Psoas muscle (tissue), 8 donors: ENCODE measurements around the gene KRTAP4-6. TPM values are rescaled to one million over a fixed set of nuclear protein-coding genes. Genes with fewer than 3 reads are reported as not detected.
"Not testable (repeated sequence)": the region's sequence is repeated elsewhere in the genome, so short reads cannot be mapped to it uniquely, and the experiment has no call there.

Source experiments
- ATAC-seq, 4 donors: fragments of 200-7000 bp; cut with Tn5 transposase; one replicate each; pipeline ENCODE4 v1.9.1; 2020; ENCODE audit warnings: moderate library complexity in 3 of 4, mild to moderate bottlenecking in 2 of 4
- DNase-seq, 2 donors: peaks; one replicate each; pipeline ENCODE4 v3.0.0-alpha.2; 2020
- H3K27ac ChIP-seq: fragments of 200-600 bp; one replicate; pipeline ENCODE4 v1.8.0; 2022
- H3K27me3 ChIP-seq, 3 donors: fragments of 200-600 bp in 1 of 3; one replicate each; pipeline versions ENCODE4 v1.6.1 to v1.8.0; 2013 to 2022; ENCODE audit warnings: low read length in 2 of 3, mild to moderate bottlenecking in 2 of 3, moderate library complexity in 1 of 3; ENCODE audit not compliant: insufficient read depth in 3 of 3
- H3K36me3 ChIP-seq, 2 donors: fragments of 200-600 bp in 1 of 2; one replicate each; pipeline versions ENCODE4 v1.6.1 to v1.8.0; 2013 to 2022; ENCODE audit warnings: low read depth in 1 of 2, mild to moderate bottlenecking in 1 of 2, moderate library complexity in 1 of 2; ENCODE audit not compliant: insufficient read depth in 1 of 2
- H3K4me1 ChIP-seq: fragments of 200-600 bp; one replicate; pipeline ENCODE4 v1.8.0; 2022
- H3K4me3 ChIP-seq: fragments of 200-600 bp; one replicate; pipeline ENCODE4 v1.8.0; 2022; ENCODE audit warnings: mild to moderate bottlenecking
- H3K9me3 ChIP-seq: fragments of 200-600 bp; one replicate; pipeline ENCODE4 v1.8.0; 2022
- WGBS, 3 donors: extraction: QIAGEN DNeasy Blood & Tissue Kit; methylation state at CpG; one replicate each; pipeline versions ENCODE4 v1.1.6 to v1.1.7; 2013; 5-methylcytosine and 5-hydroxymethylcytosine counted together
- intact Hi-C, 2 donors: fragments of 100-400 bp; cut with DNase I; formaldehyde crosslinking; loops; one replicate each; pipeline versions ENCODE4 v1.11.0 to v1.14.2; 2022
- long read RNA-seq, 2 donors: library from polyadenylated mRNA; unstranded; transcript quantifications; one replicate each; pipeline ENCODE4 v2.0.0, GENCODE V29; 2021
- polyA plus RNA-seq, 3 donors: library from polyadenylated mRNA; stranded (reverse); fragments of 200-250 nt; gene quantifications; one replicate each; pipeline ENCODE4 v1.2.3, GENCODE V29; 2013
- total RNA-seq, 4 donors: library from RNA; stranded (reverse); fragmentation: NEBNext Ultra II Directional in 2 of 4; extraction: Animal tissue kit (Norgen Biotek cat#: 25700) in 2 of 4; gene quantifications; one replicate each; pipeline versions ENCODE4 v1.2.1 to v1.2.4, GENCODE V29; 2021 to 2023
- TF ChIP-seq, protein P1 (sequence below): fragments of 200-600 bp; IDR thresholded peaks from one replicate; pipeline ENCODE4 v1.8.0; 2022; ENCODE audit warnings: antibody characterized with exemption
- donor health status: healthy with polysubstance abuse.
- donor health status: DM: no; HTN: no; CAD: no; lungs with moderate emphysema.
- donor health status: Bipolar disorder and iron deficiency.
- donor health status: healthy.
- donor health status: DM: yes; HTN: yes; CAD: no.
- donor health status: DM: no; HTN: no; CAD: no.
- donor health status: DM: no; HTN: no; CAD: no.
- donor health status: DM: yes; HTN: yes; CAD: no.

KRTAP4-6 gene
- total RNA-seq (not detected), polyA plus RNA-seq (not detected)
- long read RNA-seq, donor 1, result 0 reads
- long read RNA-seq, donor 2, result 0 reads

- Histone ChIP-seq H3K4me3 (no peak within 1 kb of the TSS), H3K9me3 (peaks cover 6% of the 10 kb centered on the region), H3K36me3 (no peaks in the 10 kb centered on the region), H3K27ac (no peak within 1 kb of the TSS), H3K4me1 (no peaks in the 10 kb centered on the region), H3K27me3 (no peaks in the 10 kb centered on the region)
- 86 to 90% (median 88%) methylated on average over 6 of the region's 6 CpGs for WGBS, 3 donors
- no peak for ATAC-seq
- no peak for DNase-seq
- intact Hi-C loops, result no loop called here
- TF ChIP-seq, protein P1, sequence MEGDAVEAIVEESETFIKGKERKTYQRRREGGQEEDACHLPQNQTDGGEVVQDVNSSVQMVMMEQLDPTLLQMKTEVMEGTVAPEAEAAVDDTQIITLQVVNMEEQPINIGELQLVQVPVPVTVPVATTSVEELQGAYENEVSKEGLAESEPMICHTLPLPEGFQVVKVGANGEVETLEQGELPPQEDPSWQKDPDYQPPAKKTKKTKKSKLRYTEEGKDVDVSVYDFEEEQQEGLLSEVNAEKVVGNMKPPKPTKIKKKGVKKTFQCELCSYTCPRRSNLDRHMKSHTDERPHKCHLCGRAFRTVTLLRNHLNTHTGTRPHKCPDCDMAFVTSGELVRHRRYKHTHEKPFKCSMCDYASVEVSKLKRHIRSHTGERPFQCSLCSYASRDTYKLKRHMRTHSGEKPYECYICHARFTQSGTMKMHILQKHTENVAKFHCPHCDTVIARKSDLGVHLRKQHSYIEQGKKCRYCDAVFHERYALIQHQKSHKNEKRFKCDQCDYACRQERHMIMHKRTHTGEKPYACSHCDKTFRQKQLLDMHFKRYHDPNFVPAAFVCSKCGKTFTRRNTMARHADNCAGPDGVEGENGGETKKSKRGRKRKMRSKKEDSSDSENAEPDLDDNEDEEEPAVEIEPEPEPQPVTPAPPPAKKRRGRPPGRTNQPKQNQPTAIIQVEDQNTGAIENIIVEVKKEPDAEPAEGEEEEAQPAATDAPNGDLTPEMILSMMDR, result no peak
These were observed at the start of gene KRTAP4-6 for GRCh38 chr17:41140360-41141131. Gene KRTAP4-6 (minus strand): TSS chr17:41140544. CDS start chr17:41140487, 57 bp downstream.

- intact Hi-C loops, H3K4me3 ChIP-seq, ATAC-seq, H3K9me3 ChIP-seq, H3K27ac ChIP-seq, H3K27me3 ChIP-seq, DNase-seq, H3K36me3 ChIP-seq, H3K4me1 ChIP-seq: not testable (repeated sequence)
- 50 to 61% (median 58%) methylated on average over 1 of the region's 1 CpG for WGBS, 3 donors
These were observed 49.5 kb upstream of the KRTAP4-6 start, which contains the start of gene KRTAP9-1 for GRCh38 chr17:41189837-41190318. Gene KRTAP9-1 (plus strand): TSS chr17:41189887. CDS start chr17:41189887, 0 bp downstream.

DNA sequence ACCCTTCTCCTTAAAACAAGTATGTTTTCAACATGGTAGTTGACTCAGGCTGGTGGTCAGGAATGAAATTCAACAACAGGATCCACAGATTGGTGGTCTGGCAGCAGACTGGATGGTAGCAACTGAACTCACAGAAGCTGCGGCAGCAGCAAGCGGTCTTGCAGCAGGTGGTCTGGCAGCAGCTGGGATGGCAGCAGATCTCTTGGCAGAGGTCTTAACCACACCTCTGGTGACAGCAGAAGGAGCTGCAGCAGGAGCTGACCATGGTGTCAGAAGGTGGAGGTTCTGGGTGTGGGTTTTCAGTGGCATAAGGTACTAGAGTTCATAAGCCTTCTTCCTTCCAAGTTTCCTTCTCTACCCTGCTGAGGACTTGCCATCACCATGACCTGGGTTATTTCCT, 46.5 kb upstream of the KRTAP4-6 start:
- H3K27ac ChIP-seq, result no peak overlapping the region
- peaks cover 0 to 15% (median 5%) of the 10 kb centered on the region in 3 donors for H3K27me3 ChIP-seq
- intact Hi-C loops, result no loop called here
- DNase-seq (no peak), ATAC-seq (no peak)
- H3K36me3 ChIP-seq, result no peaks in the 10 kb centered on the region
- H3K4me3 ChIP-seq, result no peak overlapping the region
- WGBS, 3 donors, result 23 to 51% (median 31%) methylated on average over 2 of the region's 2 CpGs
- H3K4me1 ChIP-seq, result no peaks in the 10 kb centered on the region
- no peaks in the 10 kb centered on the region for H3K9me3 ChIP-seq
- TF ChIP-seq, protein P1, result no peak

- DNase-seq, result no peak
- no peak overlapping the region for H3K4me3 ChIP-seq
- TF ChIP-seq, protein P1, result no peak
- intact Hi-C loops, result no loop called here
- H3K36me3 ChIP-seq, result no peaks in the 10 kb centered on the region
- no peaks in the 10 kb centered on the region for H3K4me1 ChIP-seq
- ATAC-seq, result no peak
- H3K27ac ChIP-seq, result no peak overlapping the region
- WGBS, 3 donors, result 49 to 65% (median 58%) methylated on average over 1 of the region's 1 CpG
- no peaks in the 10 kb centered on the region for H3K9me3 ChIP-seq
- peaks cover 0 to 15% (median 3%) of the 10 kb centered on the region in 3 donors for H3K27me3 ChIP-seq
These were observed 44.7 kb upstream of the KRTAP4-6 start for GRCh38 chr17:41185001-41185400.

- Histone ChIP-seq H3K27ac (no peak within 1 kb of the TSS), H3K4me3 (no peak within 1 kb of the TSS), H3K36me3 (no peaks in the 10 kb centered on the region), H3K27me3 (peaks cover 0 to 15% (median 3%) of the 10 kb centered on the region in 3 donors), H3K4me1 (no peaks in the 10 kb centered on the region), H3K9me3 (no peaks in the 10 kb centered on the region)
- DNase-seq (no peak), ATAC-seq (no peak)
- intact Hi-C loops, result no loop called here
- TF ChIP-seq, protein P1, result no peak
- 38 to 57% (median 50%) methylated on average over 8 to 9 of the region's 9 CpGs for WGBS, 3 donors
These were observed 44.2 kb upstream of the KRTAP4-6 start, which contains the start of gene KRTAP4-1 for GRCh38 chr17:41184480-41184961. Gene KRTAP4-1 (minus strand): TSS chr17:41184911. CDS start chr17:41184854, 57 bp downstream.
